Trophoblast cell (in vitro differentiated cells and primary cell): ENCODE measurements around the gene ARHGAP4.

ENCODE experiments used
- DNase-seq, 2 donors: peaks; one replicate each; pipeline ENCODE4 v3.0.0-alpha.2; 2016
- H2AFZ ChIP-seq: 2 replicates; pipeline ENCODE4 v1.6.1; 2013; ENCODE audit warnings: low read length, moderate library complexity, mild to moderate bottlenecking; ENCODE audit not compliant: insufficient read depth, poor library complexity
- H2AK5ac ChIP-seq: 2 replicates; pipeline ENCODE4 v1.6.1; 2013; ENCODE audit warnings: mild to moderate bottlenecking, low read length
- H2BK120ac ChIP-seq: 2 replicates; pipeline ENCODE4 v1.6.1; 2013; ENCODE audit warnings: low read length, mild to moderate bottlenecking, moderate library complexity; ENCODE audit not compliant: insufficient read depth, poor library complexity
- H2BK12ac ChIP-seq: 2 replicates; pipeline ENCODE4 v1.6.1; 2013; ENCODE audit warnings: mild to moderate bottlenecking, low read length, moderate library complexity
- H2BK5ac ChIP-seq: 2 replicates; pipeline ENCODE4 v1.6.1; 2013; ENCODE audit warnings: low read length, low read depth, moderate library complexity, mild to moderate bottlenecking; ENCODE audit not compliant: poor library complexity
- H3K14ac ChIP-seq: 2 replicates; pipeline ENCODE4 v1.6.1; 2013; ENCODE audit warnings: mild to moderate bottlenecking, low read length
- H3K18ac ChIP-seq: 2 replicates; pipeline ENCODE4 v1.6.1; 2013; ENCODE audit warnings: mild to moderate bottlenecking, low read length
- H3K23ac ChIP-seq: 2 replicates; pipeline ENCODE4 v1.6.1; 2013; ENCODE audit warnings: low read length
- H3K27ac ChIP-seq: 2 replicates; pipeline ENCODE4 v1.5.1; 2013; ENCODE audit warnings: low read depth, mild to moderate bottlenecking, inconsistent platforms, low read length, moderate library complexity
- H3K27me3 ChIP-seq: 2 replicates; pipeline ENCODE4 v1.6.1; 2013; ENCODE audit warnings: inconsistent platforms, mild to moderate bottlenecking, low read length, moderate library complexity; ENCODE audit not compliant: insufficient read depth
- H3K36me3 ChIP-seq, 2 experiments: 1 replicate in 1 of 2; 2 replicates in 1 of 2; pipeline ENCODE4 v1.6.1; 2013; ENCODE audit warnings: low read length in 2 of 2, mild to moderate bottlenecking in 2 of 2, moderate library complexity in 1 of 2; ENCODE audit not compliant: insufficient read depth in 2 of 2, control insufficient read depth in 1 of 2
- H3K4ac ChIP-seq: 2 replicates; pipeline ENCODE4 v1.6.1; 2013; ENCODE audit warnings: low read depth, mild to moderate bottlenecking, low read length, moderate library complexity
- H3K4me1 ChIP-seq, 2 experiments: 1 replicate in 1 of 2; 2 replicates in 1 of 2; pipeline ENCODE4 v1.6.1; 2013; ENCODE audit warnings: low read length in 2 of 2, mild to moderate bottlenecking in 2 of 2, moderate library complexity in 1 of 2; ENCODE audit not compliant: insufficient read depth in 2 of 2, control insufficient read depth in 1 of 2
- H3K4me2 ChIP-seq: 2 replicates; pipeline ENCODE4 v1.6.1; 2013; ENCODE audit warnings: inconsistent platforms, mild to moderate bottlenecking, low read length, moderate library complexity
- H3K4me3 ChIP-seq: 2 replicates; pipeline ENCODE4 v1.5.1; 2013; ENCODE audit warnings: mild to moderate bottlenecking, low read depth, low read length, inconsistent platforms
- H3K79me1 ChIP-seq: one replicate; pipeline ENCODE4 v1.6.1; 2013; ENCODE audit warnings: low read length
- H3K79me2 ChIP-seq: 2 replicates; pipeline ENCODE4 v1.6.1; 2013; ENCODE audit warnings: low read length, mild to moderate bottlenecking; ENCODE audit not compliant: control insufficient read depth, insufficient read depth, poor library complexity
- H3K9ac ChIP-seq: 2 replicates; pipeline ENCODE4 v1.6.1; 2013; ENCODE audit warnings: mild to moderate bottlenecking, low read length
- H3K9me3 ChIP-seq: 2 replicates; pipeline ENCODE4 v1.6.1; 2013; ENCODE audit warnings: low read depth, mild to moderate bottlenecking, control low read depth, inconsistent platforms, low read length; ENCODE audit not compliant: insufficient read depth
- H4K12ac ChIP-seq: 2 replicates; pipeline ENCODE4 v1.6.1; 2013; ENCODE audit warnings: low read depth, mild to moderate bottlenecking, low read length, moderate library complexity
- H4K8ac ChIP-seq: 2 replicates; pipeline ENCODE4 v1.6.1; 2013; ENCODE audit warnings: low read depth, mild to moderate bottlenecking, low read length, moderate library complexity
- H4K91ac ChIP-seq: one replicate; pipeline ENCODE4 v1.6.1; 2013; ENCODE audit warnings: low read depth, mild to moderate bottlenecking, low read length, moderate library complexity
- WGBS: extraction: QIAGEN DNeasy Blood & Tissue Kit; methylation state at CpG from one replicate; pipeline ENCODE4 v1.1.7; 2013; ENCODE audit warnings: missing lambda C conversion rate; ENCODE audit not compliant: insufficient read length, insufficient coverage; ENCODE audit errors: extremely low coverage; 5-methylcytosine and 5-hydroxymethylcytosine counted together

The ARHGAP4 gene

GRCh38 chrX:153961292-153961691, 35.2 kb upstream of the ARHGAP4 start:
- no peak overlapping the region for H3K23ac ChIP-seq

GRCh38 chrX:153960786-153961185, 34.7 kb upstream of the ARHGAP4 start:
- H3K27ac ChIP-seq = no peak overlapping the region
- no peaks in the 10 kb centered on the region for H3K9me3 ChIP-seq
- H2AK5ac ChIP-seq = no peak overlapping the region
- no peak overlapping the region for H3K4me3 ChIP-seq
- H4K91ac ChIP-seq = no peak overlapping the region
- no peak overlapping the region for H2AFZ ChIP-seq
- no peak overlapping the region for H3K18ac ChIP-seq
- no peak overlapping the region for H3K4me2 ChIP-seq
- H3K4ac ChIP-seq = no peak overlapping the region
- H3K14ac ChIP-seq = no peak overlapping the region
- no peak overlapping the region for H4K12ac ChIP-seq
- H2BK12ac ChIP-seq = no peak overlapping the region
- no peak overlapping the region for H2BK5ac ChIP-seq
- no peaks in the 10 kb centered on the region for H3K27me3 ChIP-seq
- no CpG with 5 or more reads among the region's 22 CpGs for WGBS
- peaks cover 8% of the 10 kb centered on the region for H3K79me2 ChIP-seq
- no peak for DNase-seq
- H3K9ac ChIP-seq = no peak overlapping the region
- H3K23ac ChIP-seq = no peak overlapping the region
- H3K36me3 ChIP-seq = peaks cover 91 to 92% of the 10 kb centered on the region in 2 experiments
- H2BK120ac ChIP-seq = no peak overlapping the region
- H4K8ac ChIP-seq = no peak overlapping the region
- H3K79me1 ChIP-seq = no peaks in the 10 kb centered on the region
- no peaks in the 10 kb centered on the region for H3K4me1 ChIP-seq

More at GRCh38 chrX:153961292-153961691, 35.2 kb upstream of the ARHGAP4 start:
- no peak overlapping the region for H4K8ac ChIP-seq
- no peaks in the 10 kb centered on the region for H3K27me3 ChIP-seq
- H2BK120ac ChIP-seq = no peak overlapping the region
- WGBS = no CpG with 5 or more reads among the region's 11 CpGs
- no peak overlapping the region for H3K9ac ChIP-seq
- no peak overlapping the region for H2BK5ac ChIP-seq
- H3K36me3 ChIP-seq = peaks cover 88% of the 10 kb centered on the region in 2 experiments
- DNase-seq = no peak
- no peak overlapping the region for H2BK12ac ChIP-seq
- no peak overlapping the region for H4K91ac ChIP-seq
- no peaks in the 10 kb centered on the region for H3K9me3 ChIP-seq
- H3K79me1 ChIP-seq = no peaks in the 10 kb centered on the region
- no peak overlapping the region for H2AK5ac ChIP-seq
- no peak overlapping the region for H4K12ac ChIP-seq
- H2AFZ ChIP-seq = no peak overlapping the region
- no peaks in the 10 kb centered on the region for H3K4me1 ChIP-seq
- no peak overlapping the region for H3K4me3 ChIP-seq
- peaks cover 13% of the 10 kb centered on the region for H3K79me2 ChIP-seq
- no peak overlapping the region for H3K4me2 ChIP-seq
- H3K18ac ChIP-seq = no peak overlapping the region
- H3K4ac ChIP-seq = peak overlapping the region; percentile 6
- H3K27ac ChIP-seq = no peak overlapping the region
- no peak overlapping the region for H3K14ac ChIP-seq

- no peak overlapping the region for H3K18ac ChIP-seq
- H2BK5ac ChIP-seq = no peak overlapping the region
- H3K14ac ChIP-seq = no peak overlapping the region
- no peaks in the 10 kb centered on the region for H3K79me1 ChIP-seq
- no peak overlapping the region for H3K23ac ChIP-seq
- H3K27me3 ChIP-seq = no peaks in the 10 kb centered on the region
- no peak for DNase-seq
- no peak overlapping the region for H3K4me2 ChIP-seq
- H3K27ac ChIP-seq = no peak overlapping the region
- no peaks in the 10 kb centered on the region for H3K4me1 ChIP-seq
- no peak overlapping the region for H2AK5ac ChIP-seq
- H3K4ac ChIP-seq = no peak overlapping the region
- no peak overlapping the region for H2AFZ ChIP-seq
- no peak overlapping the region for H3K4me3 ChIP-seq
- no peak overlapping the region for H2BK120ac ChIP-seq
- H2BK12ac ChIP-seq = no peak overlapping the region
- H3K9ac ChIP-seq = no peak overlapping the region
- WGBS = no CpG with 5 or more reads among the region's 16 CpGs
- peaks cover 6% of the 10 kb centered on the region for H3K79me2 ChIP-seq
- peaks cover 95 to 96% of the 10 kb centered on the region in 2 experiments for H3K36me3 ChIP-seq
- H4K12ac ChIP-seq = no peak overlapping the region
- no peaks in the 10 kb centered on the region for H3K9me3 ChIP-seq
- H4K91ac ChIP-seq = no peak overlapping the region
- H4K8ac ChIP-seq = no peak overlapping the region
Observed at GRCh38 chrX:153960077-153960476, 34.0 kb upstream of the ARHGAP4 start.

GRCh38 chrX:153959649-153960048, 33.6 kb upstream of the ARHGAP4 start:
- Histone ChIP-seq H3K9ac (no peak overlapping the region), H2AK5ac (no peak overlapping the region), H3K23ac (no peak overlapping the region), H3K4me1 (no peaks in the 10 kb centered on the region), H3K4me3 (no peak overlapping the region), H2BK120ac (no peak overlapping the region), H3K4ac (no peak overlapping the region), H4K91ac (no peak overlapping the region), H3K36me3 (peaks cover 98% of the 10 kb centered on the region in 2 experiments), H3K9me3 (no peaks in the 10 kb centered on the region), H3K27me3 (no peaks in the 10 kb centered on the region), H4K8ac (no peak overlapping the region), H3K27ac (no peak overlapping the region), H3K79me1 (no peaks in the 10 kb centered on the region), H2AFZ (no peak overlapping the region), H4K12ac (no peak overlapping the region), H2BK12ac (no peak overlapping the region), H2BK5ac (no peak overlapping the region), H3K79me2 (peaks cover 3% of the 10 kb centered on the region), H3K14ac (no peak overlapping the region), H3K4me2 (no peak overlapping the region), H3K18ac (no peak overlapping the region)
- WGBS = no CpG with 5 or more reads among the region's 15 CpGs
- DNase-seq = no peak
